ENCODE measurements around the gene FBXO44.

DNA sequence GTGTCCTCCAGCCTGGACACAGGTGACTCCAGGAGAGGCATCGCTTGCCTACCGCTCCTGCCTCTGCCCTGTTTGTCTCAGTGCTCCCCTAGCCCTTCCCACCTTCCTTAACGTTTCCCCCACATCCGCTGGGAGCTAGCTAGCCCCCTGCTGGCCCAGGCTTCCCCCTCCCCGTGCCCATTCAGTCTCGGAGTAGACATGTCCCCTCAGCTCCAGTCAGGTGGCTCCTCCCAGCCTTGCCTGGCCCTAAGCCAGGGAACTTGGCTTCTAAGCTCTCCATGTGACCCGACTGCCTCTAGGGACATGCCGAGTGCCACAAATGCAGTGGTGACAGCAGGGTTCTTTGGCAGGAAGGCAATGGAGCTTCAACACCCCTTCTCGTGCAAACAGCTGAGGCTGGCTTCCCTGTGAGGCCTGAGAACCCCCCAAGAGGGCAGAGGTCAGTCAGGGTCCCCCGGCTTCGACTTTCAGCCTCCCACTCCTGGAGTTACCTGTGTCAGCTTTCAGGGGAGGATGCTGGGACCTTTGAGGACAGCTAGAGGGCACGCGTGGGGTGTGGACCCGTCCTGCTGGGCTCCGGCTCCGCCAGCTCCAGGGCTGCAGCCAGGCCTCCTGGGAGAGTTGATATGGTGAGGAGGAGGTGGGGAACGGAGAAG is 53.1 kb downstream of the FBXO44 start:
- TF ChIP-seq CTCF (IDR thresholded peaks at IDR 0.05) = peak in 2 of 7 experiments; percentile 3 to 13
- TF ChIP-seq POLR2A (IDR thresholded peaks at IDR 0.05) = no peak

Measured in body of pancreas (tissue), 4 donors.